CD1c-positive myeloid dendritic cell (primary cell): ENCODE results near the gene TOR4A.
A peak's percentile ranks its signal among the peaks of the same experiment; 100 is the strongest.

ENCODE experiments used
- DNase-seq: peaks from one replicate; pipeline ENCODE4 v3.0.0-alpha.2; 2016; ENCODE audit errors: extremely low spot score

TOR4A gene

GRCh38 chr9:137306066-137306849 lies 28.7 kb downstream of the TOR4A start:
- no peak for DNase-seq

GRCh38 chr9:137306850-137307254 lies 29.3 kb downstream of the TOR4A start:
- DNase-seq: no peak

GRCh38 chr9:137307255-137308056 lies 29.9 kb downstream of the TOR4A start:
- DNase-seq: peak; percentile 66

GRCh38 chr9:137308057-137308619 lies 30.6 kb downstream of the TOR4A start:
- no peak for DNase-seq

GRCh38 chr9:137309368-137310188 lies 32.1 kb downstream of the TOR4A start:
- no peak for DNase-seq

- no peak for DNase-seq
These were observed 32.9 kb downstream of the TOR4A start for GRCh38 chr9:137310189-137311052.

GRCh38 chr9:137311171-137311985 lies 33.9 kb downstream of the TOR4A start:
- no peak for DNase-seq

GRCh38 chr9:137311986-137312851 lies 34.7 kb downstream of the TOR4A start:
- no peak for DNase-seq

- no peak for DNase-seq
These were observed 35.4 kb downstream of the TOR4A start for GRCh38 chr9:137312852-137313325.

- no peak for DNase-seq
These were observed 35.9 kb downstream of the TOR4A start for GRCh38 chr9:137313326-137313936.

GRCh38 chr9:137313956-137314560 lies 36.5 kb downstream of the TOR4A start:
- DNase-seq: no peak

- no peak for DNase-seq
These were observed 37.3 kb downstream of the TOR4A start for GRCh38 chr9:137314561-137315560.

GRCh38 chr9:137315581-137316011 lies 38.1 kb downstream of the TOR4A start:
- no peak for DNase-seq

- peak; percentile 29 for DNase-seq
These were observed 38.8 kb downstream of the TOR4A start for GRCh38 chr9:137316012-137316981.

- DNase-seq: no peak
These were observed 39.6 kb downstream of the TOR4A start for GRCh38 chr9:137317021-137317717.
